Measurements from ENCODE around the gene NEDD4L.

DNA sequence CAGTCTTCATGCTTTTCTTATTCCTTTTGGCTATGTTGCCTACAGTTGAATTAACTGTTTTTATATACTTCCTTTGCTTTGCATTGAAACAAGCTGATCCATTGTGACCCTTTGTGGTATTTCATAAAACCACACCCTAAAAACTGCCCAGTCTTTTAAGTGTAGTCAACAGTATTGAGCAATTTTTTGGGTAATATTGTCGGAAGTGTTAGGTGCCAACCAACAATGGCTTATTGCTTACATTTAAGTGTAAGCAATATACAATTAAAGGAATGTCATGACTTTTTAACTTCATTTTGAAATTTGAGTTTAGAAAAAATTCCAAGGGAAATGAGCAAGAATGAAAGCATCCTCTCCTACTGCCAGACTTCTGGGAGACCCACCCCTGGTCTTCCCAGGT, 174.1 kb downstream of the NEDD4L start:
- no peak for TF ChIP-seq ZNF274 (IDR thresholded peaks at IDR 0.05; ENCODE audit: low read depth, low read length)
- TF ChIP-seq SUZ12 (IDR thresholded peaks at IDR 0.05; ENCODE audit: extremely low read depth, insufficient read depth, insufficient read length) = no peak
- TF ChIP-seq YY1 (IDR thresholded peaks at IDR 0.05; ENCODE audit: insufficient read depth, insufficient read length) = no peak

Measured in NT2/D1 (cell line).